Measurements from ENCODE around the gene TRAF2. TPM values are rescaled to one million over a fixed set of nuclear protein-coding genes. Genes with fewer than 3 reads are reported as not detected.

Gene TRAF2
- total and polyA plus RNA-seq, 12 donors = 5.4 to 17.0 (median 10.1) TPM

GRCh38 chr9:136949817-136950655 is 63.7 kb downstream of the TRAF2 start:
- Histone ChIP-seq H3K4me3 (peak overlapping the region; percentile 51 to 91 (median 67)), H3K4me1 (peaks cover 19 to 63% (median 29%) of the 10 kb centered on the region in 9 donors), H3K36me3 (no peaks in the 10 kb centered on the region), H3K27ac (peak overlapping the region; percentile 85 to 97 (median 94)), H3K27me3 (no peaks in the 10 kb centered on the region), H3K9me3 (no peaks in the 10 kb centered on the region)
- DNase-seq (peak; percentile 96), ATAC-seq (peak; percentile 84 to 91 (median 89))
- WGBS, 2 donors = 1 to 2% methylated on average over 59 to 63 of the region's 63 CpGs
- peak in 5 of 9 donors; percentile 5 to 28 (median 13) for TF ChIP-seq CTCF (IDR thresholded peaks at IDR 0.05)
- intact Hi-C loops (cut with DNase I) = loop anchor here in 8 of 10 donors (2.0 to 5.0 kb wide), 11 partner anchors 27 to 163 kb away; partner anchors contain the start of genes PAXX (in 4 of the 8), ABCA2 (in 2 of the 8), FUT7 (in 2 of the 8) and CLIC3 (in 1 of the 8)

GRCh38 chr9:136950656-136951276 is 64.5 kb downstream of the TRAF2 start:
- H3K9me3 ChIP-seq = no peaks in the 10 kb centered on the region
- intact Hi-C loops (cut with DNase I) = loop anchor here in 2 of 10 donors (2.0 kb wide), 2 partner anchors 28 to 78 kb away; partner anchors contain the start of gene ABCA2 (in 1 of the 2)
- H3K4me3 ChIP-seq = peak overlapping the region in 9 of 10 donors; percentile 51 to 91 (median 68)
- WGBS, 2 donors = 32 to 38% methylated on average over 9 of the region's 9 CpGs
- TF ChIP-seq CTCF (IDR thresholded peaks at IDR 0.05) = no peak
- DNase-seq (peak in 1 of 2 donors; percentile 38), ATAC-seq (peak in 7 of 8 donors; percentile 7 to 61 (median 41))
- H3K27ac ChIP-seq = peak overlapping the region; percentile 85 to 97 (median 94)
- H3K27me3 ChIP-seq = no peaks in the 10 kb centered on the region
- H3K4me1 ChIP-seq = peaks cover 19 to 62% (median 29%) of the 10 kb centered on the region in 9 donors
- H3K36me3 ChIP-seq = no peaks in the 10 kb centered on the region

GRCh38 chr9:136951541-136952320 is 65.4 kb downstream of the TRAF2 start, which contains the start of gene LCN12:
LCN12 (plus strand) TSS chr9:136952273; CDS start chr9:136952328, 55 bp downstream.
- Histone ChIP-seq H3K9me3 (no peaks in the 10 kb centered on the region), H3K4me3 (no peak within 1 kb of the TSS), H3K27me3 (no peaks in the 10 kb centered on the region), H3K4me1 (peaks cover 19 to 61% (median 29%) of the 10 kb centered on the region in 9 donors), H3K27ac (peak within 1 kb of the TSS in 9 of 10 donors; percentile 44 to 97 (median 93)), H3K36me3 (no peaks in the 10 kb centered on the region)
- intact Hi-C loops (cut with DNase I) = loop anchor here in 2 of 10 donors (2.0 kb wide), 2 partner anchors 27 to 77 kb away; partner anchors contain the start of gene ABCA2 (in 1 of the 2)
- TF ChIP-seq CTCF (IDR thresholded peaks at IDR 0.05) = no peak
- ATAC-seq = no peak
- DNase-seq = peak in 1 of 2 donors; percentile 20
- 77 to 80% methylated on average over 14 of the region's 14 CpGs for WGBS, 2 donors
